Measurements from ENCODE around the gene MPND. TPM values are rescaled to one million over a fixed set of nuclear protein-coding genes. Genes with fewer than 3 reads are reported as not detected.
A peak's percentile ranks its signal among the peaks of the same experiment; 100 is the strongest.
"Not testable (repeated sequence)": the region's sequence is repeated elsewhere in the genome, so short reads cannot be mapped to it uniquely, and the experiment has no call there.

The MPND gene
- total RNA-seq, 1 experiment from 2014 or later, result 24.3 TPM

GRCh38 chr19:4328991-4329681 is 14.2 kb upstream of the MPND start:
- H3K4me1 ChIP-seq (ENCODE audit: control insufficient read depth in 1 of 2, insufficient read depth in 2 of 2, low read length in 2 of 2), result peaks cover 7 to 20% of the 10 kb centered on the region in 2 experiments
- H3K9me3 ChIP-seq (ENCODE audit: control insufficient read depth in 1 of 2, insufficient read depth in 1 of 2, low read depth in 1 of 2, low read length in 2 of 2); H2AFZ ChIP-seq (ENCODE audit: low read depth, low read length, poor library complexity, severe bottlenecking); H3K27me3 ChIP-seq (ENCODE audit: insufficient read depth, low read length); RAD21 ChIA-PET (ENCODE audit: low non-redundant PET in 1 of 2, low total read pairs in 2 of 2, uncharacterized antibody in 2 of 2, unreplicated experiment in 2 of 2); POLR2A ChIA-PET; H4K20me1 ChIP-seq (ENCODE audit: insufficient read depth); H3K9me2 ChIP-seq (ENCODE audit: insufficient read depth); DNase-seq (ENCODE audit: low read depth, low spot score); H3K79me2 ChIP-seq (ENCODE audit: insufficient read depth, low read length); CTCF ChIA-PET; H3K36me3 ChIP-seq (ENCODE audit: control insufficient read depth in 1 of 2, insufficient read depth in 2 of 2, low read length in 2 of 2): not testable (repeated sequence)
- H3K27ac ChIP-seq (ENCODE audit: low read depth, low read length), result peak overlapping the region; percentile 69
- TSS peak; percentile 77 for BruUV-seq (replicated peaks)
- TF ChIP-seq ZFX (IDR thresholded peaks at IDR 0.05), result peak; percentile 1; the same call in 1 of the 2 replicates
- ATAC-seq, result peak; percentile 54
- H3K9ac ChIP-seq (ENCODE audit: low read length), result peak overlapping the region; percentile 81
- peak overlapping the region; percentile 79 for H3K4me2 ChIP-seq (ENCODE audit: low read length)
- intact Hi-C loops (cut with micrococcal nuclease), result loop anchor here (1.0 kb wide), 1 partner anchor 45 kb away; no protein-coding TSS in a partner anchor
- H3K4me3 ChIP-seq (replicated peaks in 1 of 2; ENCODE audit: low read depth in 1 of 2, low read length in 2 of 2), result peak overlapping the region; percentile 60 to 63

- Histone ChIP-seq H3K9me3 (ENCODE audit: control insufficient read depth in 1 of 2, insufficient read depth in 1 of 2, low read depth in 1 of 2, low read length in 2 of 2) (no peaks in the 10 kb centered on the region), H3K27ac (ENCODE audit: low read depth, low read length) (no peak overlapping the region), H3K27me3 (ENCODE audit: insufficient read depth, low read length) (no peaks in the 10 kb centered on the region), H3K4me1 (ENCODE audit: control insufficient read depth in 1 of 2, insufficient read depth in 2 of 2, low read length in 2 of 2) (peaks cover 7 to 20% of the 10 kb centered on the region in 2 experiments), H2AFZ (ENCODE audit: low read depth, low read length, poor library complexity, severe bottlenecking) (no peak overlapping the region), H3K4me2 (ENCODE audit: low read length) (0 out of 2 replicates have a peak overlapping the region, but pooled peaks have one; percentile 79), H3K79me2 (ENCODE audit: insufficient read depth, low read length) (no peaks in the 10 kb centered on the region; the same call in 1 of the 2 replicates), H3K9me2 (ENCODE audit: insufficient read depth) (no peaks in the 10 kb centered on the region), H4K20me1 (ENCODE audit: insufficient read depth) (no peaks in the 10 kb centered on the region), H3K4me3 (replicated peaks in 1 of 2; ENCODE audit: low read depth in 1 of 2, low read length in 2 of 2) (no peak overlapping the region), H3K36me3 (ENCODE audit: control insufficient read depth in 1 of 2, insufficient read depth in 2 of 2, low read length in 2 of 2) (no peaks in the 10 kb centered on the region), H3K9ac (ENCODE audit: low read length) (no peak overlapping the region)
- DNase-seq (ENCODE audit: low read depth, low spot score), result no peak
- ChIA-PET POLR2A (no interaction called here), CTCF (no interaction called here), RAD21 (ENCODE audit: low non-redundant PET in 1 of 2, low total read pairs in 2 of 2, uncharacterized antibody in 2 of 2, unreplicated experiment in 2 of 2) (no interaction called here)
- intact Hi-C loops (cut with micrococcal nuclease), result no loop called here
- TF ChIP-seq RAD21 (IDR thresholded peaks at IDR 0.05; ENCODE audit: low read depth) (no peak), ELF1 (IDR thresholded peaks at IDR 0.05; ENCODE audit: borderline replicate concordance, low read depth) (no peak), YY1 (IDR thresholded peaks at IDR 0.05; ENCODE audit: extremely low read depth, insufficient replicate concordance, low read depth, low read length) (no peak), ATF3 (IDR thresholded peaks at IDR 0.05) (no peak)
- BruUV-seq (replicated peaks), result no TSS peak
- no peak for ATAC-seq
These were observed 13.5 kb upstream of the MPND start for GRCh38 chr19:4329858-4330257.
